ENCODE data around the gene MUSK. TPM values are rescaled to one million over a fixed set of nuclear protein-coding genes. Genes with fewer than 3 reads are reported as not detected.
"Not testable (repeated sequence)": the region's sequence is repeated elsewhere in the genome, so short reads cannot be mapped to it uniquely, and the experiment has no call there.

Gene MUSK
- total and polyA plus RNA-seq, 5 donors: 0.86 to 6.4 (median 4.7) TPM

DNA sequence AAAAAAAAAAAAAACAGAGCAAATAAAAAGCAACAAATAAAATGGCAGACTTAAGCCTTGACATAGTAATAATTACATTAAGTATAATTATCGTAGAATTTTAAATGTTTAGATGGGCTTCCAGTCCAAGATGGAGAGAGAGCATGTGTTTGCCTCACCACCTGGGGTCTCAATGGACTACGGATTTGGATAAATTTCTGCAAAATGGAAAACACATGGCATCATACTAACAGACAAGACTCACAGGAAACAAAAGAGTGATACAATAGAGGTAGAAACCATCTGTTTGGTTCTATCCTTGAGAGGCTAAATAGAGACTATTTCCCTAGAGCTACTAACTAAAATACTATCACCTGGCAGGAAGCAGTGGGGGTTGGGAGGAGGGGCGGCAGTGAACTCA is 144.3 kb downstream of the MUSK start:
- no peaks in the 10 kb centered on the region for H3K27me3 ChIP-seq (ENCODE audit: control insufficient read depth, insufficient read depth)
- DNase-seq (no peak), ATAC-seq (no peak)
- H3K27ac ChIP-seq (ENCODE audit: low read length): no peak overlapping the region
- no peaks in the 10 kb centered on the region for H3K9me3 ChIP-seq (ENCODE audit: control insufficient read depth, low read length)
- WGBS: 83% methylated on average over 3 of the region's 3 CpGs
- H3K4me3 ChIP-seq (ENCODE audit: low read length): no peak overlapping the region
- H3K4me1 ChIP-seq (ENCODE audit: control insufficient read depth, insufficient read depth, low read length): no peaks in the 10 kb centered on the region
- intact Hi-C loops (cut with DNase I): no loop called here

DNA sequence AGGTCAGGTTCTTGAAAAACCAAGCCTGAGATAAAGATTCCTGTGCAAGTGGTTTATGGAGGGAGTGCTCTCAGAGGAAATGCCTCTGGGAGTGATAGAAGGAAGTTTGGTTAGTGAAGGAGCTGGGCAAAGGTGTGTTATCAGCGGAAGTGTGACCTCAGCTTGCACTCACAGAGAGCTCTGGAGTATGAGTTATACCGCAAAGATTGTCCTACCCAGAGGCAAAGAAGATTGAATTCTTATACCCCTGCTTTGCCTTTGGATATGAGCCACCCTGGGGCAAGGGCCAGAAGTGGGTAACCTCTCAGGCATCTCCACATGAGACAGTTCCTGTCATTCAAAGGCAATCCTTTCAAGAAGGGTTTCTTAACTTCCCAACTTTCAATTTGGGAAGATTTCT is 145.6 kb downstream of the MUSK start:
- DNase-seq (no peak), ATAC-seq (no peak)
- Histone ChIP-seq H3K4me3 (ENCODE audit: low read length) (no peak overlapping the region), H3K27me3 (ENCODE audit: control insufficient read depth, insufficient read depth) (no peaks in the 10 kb centered on the region), H3K9me3 (ENCODE audit: control insufficient read depth, low read length) (no peaks in the 10 kb centered on the region), H3K27ac (ENCODE audit: low read length) (no peak overlapping the region), H3K4me1 (ENCODE audit: control insufficient read depth, insufficient read depth, low read length) (no peaks in the 10 kb centered on the region)
- WGBS: 66% methylated on average over 2 of the region's 2 CpGs
- intact Hi-C loops (cut with DNase I): no loop called here

DNA sequence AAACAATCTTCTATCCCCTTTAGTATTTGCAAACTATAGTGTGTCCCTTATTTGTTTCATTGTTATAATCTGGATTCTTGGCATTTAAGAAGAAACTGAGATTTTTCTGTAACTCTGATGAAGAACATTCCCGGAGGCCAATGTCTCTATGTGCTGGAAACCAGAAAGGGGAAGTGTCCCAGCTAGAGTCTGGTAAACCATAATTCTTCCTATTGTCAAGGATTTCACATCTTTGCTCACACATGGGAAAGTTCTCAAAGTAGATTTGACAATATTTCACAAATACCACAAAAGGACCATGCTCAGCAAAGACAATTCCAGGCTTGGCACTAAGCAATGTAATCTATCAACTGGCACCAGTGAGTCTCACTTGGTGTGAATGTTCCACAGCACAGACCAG is 146.8 kb downstream of the MUSK start:
- DNase-seq (no peak), ATAC-seq (no peak)
- Histone ChIP-seq H3K27me3 (ENCODE audit: control insufficient read depth, insufficient read depth) (no peaks in the 10 kb centered on the region), H3K9me3 (ENCODE audit: control insufficient read depth, low read length) (no peaks in the 10 kb centered on the region), H3K27ac (ENCODE audit: low read length) (no peak overlapping the region), H3K4me3 (ENCODE audit: low read length) (no peak overlapping the region), H3K4me1 (ENCODE audit: control insufficient read depth, insufficient read depth, low read length) (no peaks in the 10 kb centered on the region)
- WGBS: 58% methylated on average over 1 of the region's 1 CpG
- intact Hi-C loops (cut with DNase I): no loop called here

- intact Hi-C loops (cut with DNase I): no loop called here
- Histone ChIP-seq H3K4me1 (ENCODE audit: control insufficient read depth, insufficient read depth, low read length) (no peaks in the 10 kb centered on the region), H3K27ac (ENCODE audit: low read length) (no peak overlapping the region), H3K4me3 (ENCODE audit: low read length) (no peak overlapping the region), H3K27me3 (ENCODE audit: control insufficient read depth, insufficient read depth) (no peaks in the 10 kb centered on the region), H3K9me3 (ENCODE audit: control insufficient read depth, low read length) (no peaks in the 10 kb centered on the region)
- ATAC-seq (no peak), DNase-seq (peak in 1 of 3 donors; percentile 38)
- 10% methylated on average over 1 of the region's 1 CpG for WGBS
Measured at GRCh38 chr9:110820381-110820780, 151.8 kb downstream of the MUSK start.

GRCh38 chr9:110821064-110821463 is 152.5 kb downstream of the MUSK start:
- Histone ChIP-seq H3K4me3 (ENCODE audit: low read length) (no peak overlapping the region), H3K4me1 (ENCODE audit: control insufficient read depth, insufficient read depth, low read length) (no peaks in the 10 kb centered on the region), H3K9me3 (ENCODE audit: control insufficient read depth, low read length) (no peaks in the 10 kb centered on the region), H3K27ac (ENCODE audit: low read length) (no peak overlapping the region), H3K27me3 (ENCODE audit: control insufficient read depth, insufficient read depth) (no peaks in the 10 kb centered on the region)
- intact Hi-C loops (cut with DNase I): no loop called here
- WGBS: 19% methylated on average over 1 of the region's 1 CpG
- DNase-seq (no peak), ATAC-seq (no peak)

DNA sequence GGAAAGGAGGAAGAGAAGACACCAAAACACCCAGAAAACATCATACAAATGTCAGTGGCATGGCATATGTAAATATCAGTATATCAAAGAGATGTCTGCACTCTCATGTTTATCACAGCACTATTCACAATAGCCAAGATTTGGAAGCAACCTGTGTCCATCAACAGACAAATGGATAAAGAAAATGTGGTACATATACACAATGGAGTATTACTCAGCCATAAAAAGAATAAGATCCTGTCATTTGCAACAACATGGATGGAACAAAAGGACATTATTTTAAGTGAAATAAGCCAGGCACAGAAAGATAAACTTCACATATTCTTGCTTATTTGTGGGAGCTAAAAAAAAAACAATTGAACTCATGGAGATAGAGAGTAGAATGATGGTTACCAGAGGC is 156.5 kb downstream of the MUSK start:
- H3K27ac ChIP-seq (ENCODE audit: low read length); ATAC-seq; intact Hi-C loops (cut with DNase I); DNase-seq; H3K4me3 ChIP-seq (ENCODE audit: low read length); H3K27me3 ChIP-seq (ENCODE audit: control insufficient read depth, insufficient read depth); H3K4me1 ChIP-seq (ENCODE audit: control insufficient read depth, insufficient read depth, low read length); H3K9me3 ChIP-seq (ENCODE audit: control insufficient read depth, low read length): not testable (repeated sequence)

GRCh38 chr9:110825950-110826349 is 157.4 kb downstream of the MUSK start:
- DNase-seq (no peak), ATAC-seq (no peak)
- Histone ChIP-seq H3K27ac (ENCODE audit: low read length) (no peak overlapping the region), H3K4me1 (ENCODE audit: control insufficient read depth, insufficient read depth, low read length) (no peaks in the 10 kb centered on the region), H3K27me3 (ENCODE audit: control insufficient read depth, insufficient read depth) (no peaks in the 10 kb centered on the region), H3K9me3 (ENCODE audit: control insufficient read depth, low read length) (no peaks in the 10 kb centered on the region), H3K4me3 (ENCODE audit: low read length) (no peak overlapping the region)
- intact Hi-C loops (cut with DNase I): no loop called here
- WGBS: 80% methylated on average over 2 of the region's 2 CpGs

DNA sequence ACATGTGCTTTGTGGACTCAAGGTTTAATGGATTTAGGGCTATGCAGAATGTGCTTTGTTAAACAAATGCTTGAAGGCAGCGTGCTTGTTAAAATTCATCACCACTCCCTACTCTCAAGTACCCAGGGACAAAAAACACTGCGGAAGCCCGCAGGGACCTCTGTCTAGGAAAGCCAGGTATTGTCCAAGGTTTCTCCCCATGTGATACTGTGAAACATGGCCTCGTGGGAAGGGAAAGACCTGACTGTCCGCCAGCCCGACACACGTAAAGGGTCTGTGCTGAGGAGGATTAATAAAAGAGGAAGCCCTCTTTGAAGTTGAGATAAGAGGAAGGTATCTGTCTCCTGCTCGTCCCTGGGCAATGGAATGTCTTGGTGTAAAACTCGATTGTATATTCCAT is 157.8 kb downstream of the MUSK start:
- DNase-seq; ATAC-seq; H3K27me3 ChIP-seq (ENCODE audit: control insufficient read depth, insufficient read depth); H3K9me3 ChIP-seq (ENCODE audit: control insufficient read depth, low read length); H3K4me3 ChIP-seq (ENCODE audit: low read length); intact Hi-C loops (cut with DNase I); H3K4me1 ChIP-seq (ENCODE audit: control insufficient read depth, insufficient read depth, low read length); H3K27ac ChIP-seq (ENCODE audit: low read length): not testable (repeated sequence)
- whole genome bisulfite sequencing: 77% methylated on average over 9 of the region's 9 CpGs

DNA sequence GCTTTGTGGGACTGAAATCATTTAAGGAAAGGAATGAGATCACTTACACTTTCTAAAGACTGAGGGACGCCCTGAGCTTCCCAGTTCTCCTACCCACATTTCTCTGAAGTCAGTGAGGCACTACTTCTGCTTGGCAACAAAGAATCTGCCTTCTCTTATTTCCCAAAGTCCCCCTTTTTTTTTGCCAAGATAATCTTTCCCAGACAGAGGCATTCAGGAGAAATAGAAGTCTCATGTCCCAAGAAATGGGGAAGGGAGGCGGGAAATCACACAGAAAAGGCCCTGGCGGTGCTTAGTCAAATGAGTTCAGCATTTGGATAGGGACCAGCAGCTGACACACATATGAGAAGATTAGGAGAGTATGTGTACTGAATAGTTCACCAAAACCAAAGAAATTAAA is 159.7 kb downstream of the MUSK start:
- 40% methylated on average over 3 of the region's 3 CpGs for WGBS
- DNase-seq (peak; percentile 53 to 77 (median 61)), ATAC-seq (peak; percentile 87 to 91)
- Histone ChIP-seq H3K4me3 (ENCODE audit: low read length) (no peak overlapping the region), H3K27ac (ENCODE audit: low read length) (peak overlapping the region; percentile 7), H3K4me1 (ENCODE audit: control insufficient read depth, insufficient read depth, low read length) (no peaks in the 10 kb centered on the region), H3K9me3 (ENCODE audit: control insufficient read depth, low read length) (no peaks in the 10 kb centered on the region), H3K27me3 (ENCODE audit: control insufficient read depth, insufficient read depth) (no peaks in the 10 kb centered on the region)
- intact Hi-C loops (cut with DNase I): no loop called here

DNA sequence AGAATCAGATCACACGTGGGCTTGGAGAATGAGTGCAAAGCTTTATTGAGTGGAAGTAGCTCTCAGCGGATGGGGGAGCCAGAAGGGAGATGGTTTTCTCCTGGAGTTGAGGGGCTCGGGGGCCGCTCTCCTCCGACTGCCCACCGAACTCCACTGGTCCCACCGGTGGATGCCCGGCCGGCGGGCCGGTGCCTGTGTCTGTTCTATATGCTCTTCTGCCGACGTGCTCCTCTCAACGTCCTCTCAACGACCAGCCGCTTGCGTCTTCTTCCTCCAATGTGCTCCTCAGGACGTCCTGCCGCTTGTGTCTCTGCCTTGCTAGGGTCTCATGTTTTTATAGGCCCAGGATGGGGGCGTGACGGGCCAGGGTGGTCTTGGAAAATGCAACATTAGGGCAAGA is 161.9 kb downstream of the MUSK start:
- WGBS: 96% methylated on average over 21 of the region's 21 CpGs
- intact Hi-C loops (cut with DNase I): no loop called here

GRCh38 chr9:110832926-110833325 is 164.3 kb downstream of the MUSK start:
- DNase-seq: no peak
- ATAC-seq: no peak
- H3K4me3 ChIP-seq (ENCODE audit: low read length): no peak overlapping the region
- H3K27me3 ChIP-seq (ENCODE audit: control insufficient read depth, insufficient read depth): no peaks in the 10 kb centered on the region
- no peaks in the 10 kb centered on the region for H3K4me1 ChIP-seq (ENCODE audit: control insufficient read depth, insufficient read depth, low read length)
- intact Hi-C loops (cut with DNase I): no loop called here
- 92% methylated on average over 3 of the region's 3 CpGs for WGBS
- H3K27ac ChIP-seq (ENCODE audit: low read length): no peak overlapping the region
- no peaks in the 10 kb centered on the region for H3K9me3 ChIP-seq (ENCODE audit: control insufficient read depth, low read length)

More for the DNA sequence above, 161.9 kb downstream of the MUSK start:
- DNase-seq (peak in 2 of 3 donors; percentile 27 to 46), ATAC-seq (no peak)
- Histone ChIP-seq H3K4me1 (ENCODE audit: control insufficient read depth, insufficient read depth, low read length) (no peaks in the 10 kb centered on the region), H3K27ac (ENCODE audit: low read length) (no peak overlapping the region), H3K27me3 (ENCODE audit: control insufficient read depth, insufficient read depth) (no peaks in the 10 kb centered on the region), H3K9me3 (ENCODE audit: control insufficient read depth, low read length) (no peaks in the 10 kb centered on the region), H3K4me3 (ENCODE audit: low read length) (no peak overlapping the region)

- Histone ChIP-seq H3K4me3 (ENCODE audit: low read length) (no peak overlapping the region), H3K27ac (ENCODE audit: low read length) (no peak overlapping the region), H3K9me3 (ENCODE audit: control insufficient read depth, low read length) (no peaks in the 10 kb centered on the region), H3K4me1 (ENCODE audit: control insufficient read depth, insufficient read depth, low read length) (no peaks in the 10 kb centered on the region), H3K27me3 (ENCODE audit: control insufficient read depth, insufficient read depth) (no peaks in the 10 kb centered on the region)
- no peak for DNase-seq
- intact Hi-C loops (cut with DNase I): no loop called here
- 63% methylated on average over 3 of the region's 3 CpGs for WGBS
- ATAC-seq: no peak
Measured at GRCh38 chr9:110835404-110835803, 166.8 kb downstream of the MUSK start.
